IMR-90 (cell line): Measurements from ENCODE around the gene SERPINE2. TPM values are rescaled to one million over a fixed set of nuclear protein-coding genes. Genes with fewer than 3 reads are reported as not detected.

ENCODE experiments used
- ATAC-seq: fragments of 200-7000 bp; cut with Tn5 transposase; 2 replicates; pipeline ENCODE4 v1.9.1; 2020; ENCODE audit warnings: low read depth, mild to moderate bottlenecking, moderate library complexity
- BruUV-seq: library from RNA; stranded (reverse); fragments of 400-500 nt; replicated peaks from 2 replicates; lab custom pipeline; 2021; lab: Mats Ljungman, UMichigan
- CTCF ChIA-PET: fragments of 300-600 bp; formaldehyde crosslinking; extraction: SDS; loops from one replicate; lab custom pipeline; 2021; ENCODE audit warnings: antibody characterized with exemption; lab: Yijun Ruan, JAX
- POLR2A ChIA-PET: fragments of 300-600 bp; sonication (Branson Sonifier 250); formaldehyde crosslinking; loops from one replicate; lab custom pipeline; 2022; ENCODE audit warnings: antibody characterized with exemption; ENCODE audit not compliant: unreplicated experiment; lab: Charles Lee
- DNase-seq: peaks from one replicate; pipeline ENCODE4 v3.0.0; 2013
- H2AFZ ChIP-seq: replicated peaks from 2 replicates; pipeline ENCODE3; 2013; ENCODE audit warnings: low read length, mild to moderate bottlenecking; ENCODE audit not compliant: poor library complexity
- H2AK5ac ChIP-seq: 2 replicates; pipeline ENCODE4 v1.6.1; 2013; ENCODE audit warnings: low read depth, low read length, inconsistent platforms
- H2AK9ac ChIP-seq: replicated peaks from 2 replicates; pipeline ENCODE3; 2013; ENCODE audit warnings: mild to moderate bottlenecking, low read depth, low read length, moderate library complexity; ENCODE audit not compliant: poor library complexity
- H2BK120ac ChIP-seq: 2 replicates; pipeline ENCODE4 v1.6.1; 2013; ENCODE audit warnings: low read depth, low read length, inconsistent platforms
- H2BK15ac ChIP-seq: 3 replicates; pipeline ENCODE4 v1.6.1; 2013; ENCODE audit warnings: low read depth, low read length, inconsistent platforms
- H2BK20ac ChIP-seq: 2 replicates; pipeline ENCODE4 v1.6.1; 2013; ENCODE audit warnings: low read depth, mild to moderate bottlenecking, inconsistent platforms, low read length, moderate library complexity
- H2BK5ac ChIP-seq: 2 replicates; pipeline ENCODE4 v1.6.1; 2013; ENCODE audit warnings: mild to moderate bottlenecking, low read depth, low read length, inconsistent platforms; ENCODE audit not compliant: poor library complexity, severe bottlenecking
- H3K14ac ChIP-seq: replicated peaks from 2 replicates; pipeline ENCODE4 v1.6.1; 2013; ENCODE audit warnings: low read depth, low read length, inconsistent platforms
- H3K18ac ChIP-seq: 2 replicates; pipeline ENCODE4 v1.6.1; 2013; ENCODE audit warnings: low read depth, low read length, control low read depth
- H3K23ac ChIP-seq: 2 replicates; pipeline ENCODE4 v1.6.1; 2013; ENCODE audit warnings: low read depth, low read length, inconsistent platforms
- H3K27ac ChIP-seq: 2 replicates; pipeline ENCODE4 v1.5.1; 2013; ENCODE audit warnings: mild to moderate bottlenecking, control low read depth, low read length; ENCODE audit not compliant: insufficient read depth
- H3K27me3 ChIP-seq: 2 replicates; pipeline ENCODE4 v1.6.1; 2013; ENCODE audit warnings: low read length; ENCODE audit not compliant: control insufficient read depth, insufficient read depth
- H3K36me3 ChIP-seq: 2 replicates; pipeline ENCODE4 v1.6.1; 2013; ENCODE audit warnings: low read length, mixed read lengths; ENCODE audit not compliant: control insufficient read depth, insufficient read depth
- H3K4ac ChIP-seq: 2 replicates; pipeline ENCODE4 v1.6.1; 2013; ENCODE audit warnings: low read depth, low read length, inconsistent platforms
- H3K4me1 ChIP-seq: 2 replicates; pipeline ENCODE4 v1.6.1; 2013; ENCODE audit warnings: low read length, mixed read lengths; ENCODE audit not compliant: control insufficient read depth, insufficient read depth
- H3K4me2 ChIP-seq: 2 replicates; pipeline ENCODE4 v1.6.1; 2013; ENCODE audit warnings: low read depth, mild to moderate bottlenecking, control low read depth, low read length, moderate library complexity
- H3K4me3 ChIP-seq: 2 replicates; pipeline ENCODE4 v1.5.1; 2013; ENCODE audit warnings: low read depth, mild to moderate bottlenecking, control low read depth, low read length, moderate library complexity; ENCODE audit not compliant: insufficient read depth
- H3K56ac ChIP-seq: 2 replicates; pipeline ENCODE4 v1.6.1; 2013; ENCODE audit warnings: low read length, inconsistent platforms; ENCODE audit not compliant: insufficient read depth; ENCODE audit errors: extremely low read depth
- H3K79me1 ChIP-seq, 2 experiments: 2 replicates each; pipeline ENCODE4 v1.6.1; 2013; ENCODE audit warnings: low read length in 2 of 2, inconsistent platforms in 1 of 2, low read depth in 1 of 2
- H3K9ac ChIP-seq: 2 replicates; pipeline ENCODE4 v1.6.1; 2013; ENCODE audit warnings: low read depth, low read length, control low read depth
- H3K9me1 ChIP-seq: 2 replicates; pipeline ENCODE4 v1.6.1; 2013; ENCODE audit warnings: low read length, inconsistent platforms; ENCODE audit not compliant: insufficient read depth
- H3K9me3 ChIP-seq: 2 replicates; pipeline ENCODE4 v1.6.1; 2013; ENCODE audit warnings: low read length; ENCODE audit not compliant: control insufficient read depth, insufficient read depth
- H4K20me1 ChIP-seq: 2 replicates; pipeline ENCODE4 v1.6.1; 2013; ENCODE audit warnings: low read length, inconsistent platforms; ENCODE audit not compliant: insufficient read depth
- H4K5ac ChIP-seq: 2 replicates; pipeline ENCODE4 v1.6.1; 2013; ENCODE audit warnings: mild to moderate bottlenecking, low read depth, low read length, control low read depth
- H4K8ac ChIP-seq, 2 experiments: 2 replicates each; pipeline ENCODE4 v1.6.1; 2013; ENCODE audit warnings: low read depth in 2 of 2, low read length in 2 of 2, control low read depth in 1 of 2, inconsistent platforms in 1 of 2
- H4K91ac ChIP-seq: 2 replicates; pipeline ENCODE4 v1.6.1; 2013; ENCODE audit warnings: low read depth, low read length, inconsistent platforms; ENCODE audit not compliant: insufficient read depth
- BHLHE40 ChIP-seq: fragments of 150-350 bp; IDR thresholded peaks from 2 replicates; pipeline ENCODE4 v1.6.1; 2016; ENCODE audit warnings: mild to moderate bottlenecking, low read depth, low read length
- CEBPB ChIP-seq: IDR thresholded peaks from 2 replicates; pipeline ENCODE4 v1.6.1; 2012; ENCODE audit warnings: low read depth, low read length, improper control_type of control experiment
- CHD1 ChIP-seq: IDR thresholded peaks from 2 replicates; pipeline ENCODE4 v1.6.1; 2012; ENCODE audit warnings: low read depth, low read length, improper control_type of control experiment
- FOS ChIP-seq: fragments of 150-350 bp; IDR thresholded peaks from 2 replicates; pipeline ENCODE4 v1.6.1; 2016; ENCODE audit warnings: low read depth, low read length
- MAFK ChIP-seq: IDR thresholded peaks from 2 replicates; pipeline ENCODE4 v1.6.1; 2012; ENCODE audit warnings: low read depth, low read length, improper control_type of control experiment
- MAZ ChIP-seq: IDR thresholded peaks from 2 replicates; pipeline ENCODE4 v1.6.1; 2012; ENCODE audit warnings: low read depth, mild to moderate bottlenecking, low read length, improper control_type of control experiment, moderate library complexity, borderline replicate concordance
- MXI1 ChIP-seq: IDR thresholded peaks from 2 replicates; pipeline ENCODE4 v1.6.1; 2012; ENCODE audit warnings: low read depth, mild to moderate bottlenecking, low read length, moderate library complexity, borderline replicate concordance
- NFE2L2 ChIP-seq: fragments of 150-350 bp; IDR thresholded peaks from 2 replicates; pipeline ENCODE4 v1.6.1; 2016; ENCODE audit warnings: low read depth, mild to moderate bottlenecking, low read length
- POLR2A ChIP-seq: IDR thresholded peaks from 2 replicates; pipeline ENCODE4 v1.6.1; 2012; ENCODE audit warnings: mild to moderate bottlenecking, low read depth, low read length
- RAD21 ChIP-seq: IDR thresholded peaks from 2 replicates; pipeline ENCODE4 v1.6.1; 2012; ENCODE audit warnings: low read length, improper control_type of control experiment
- RCOR1 ChIP-seq: IDR thresholded peaks from 2 replicates; pipeline ENCODE4 v1.6.1; 2012; ENCODE audit warnings: mild to moderate bottlenecking, low read length, improper control_type of control experiment; ENCODE audit not compliant: insufficient replicate concordance
- RFX5 ChIP-seq: IDR thresholded peaks from 2 replicates; pipeline ENCODE4 v1.8.0; 2012; ENCODE audit warnings: low read depth, mild to moderate bottlenecking, low read length, moderate library complexity
- SMC3 ChIP-seq: fragments of 150-350 bp; IDR thresholded peaks from 2 replicates; pipeline ENCODE4 v1.6.1; 2016; ENCODE audit warnings: low read depth, mild to moderate bottlenecking, antibody characterized with exemption, low read length, moderate library complexity
- USF2 ChIP-seq: fragments of 150-350 bp; IDR thresholded peaks from 2 replicates; pipeline ENCODE4 v1.6.1; 2017; ENCODE audit warnings: mild to moderate bottlenecking, antibody characterized with exemption, low read length, low read depth
- WGBS, 2 experiments: methylation state at CpG; one replicate each; pipeline versions ENCODE4 v1.1.5 to v1.1.7; 2013; ENCODE audit warnings: missing lambda C conversion rate in 2 of 2; ENCODE audit not compliant: insufficient read length in 1 of 2; ENCODE audit errors: extremely low coverage in 2 of 2; 5-methylcytosine and 5-hydroxymethylcytosine counted together
- dilution Hi-C: fragments of 300-500 bp; cut with HindIII; formaldehyde crosslinking; loops from one replicate; pipeline ENCODE4 v1.14.3; 2018; ENCODE audit warnings: low sequenced_read_pairs; ENCODE audit not compliant: unreplicated experiment
- in situ Hi-C: fragments of 300-500 bp; cut with MboI; formaldehyde crosslinking; loops from 3 replicates; pipeline ENCODE4 v1.14.3; 2019; ENCODE audit warnings: low sequenced_read_pairs, inconsistent platforms, mixed read lengths
- intact Hi-C: fragments of 100-400 bp; cut with micrococcal nuclease; formaldehyde crosslinking; loops from 2 replicates; pipeline ENCODE4 v1.10.0; 2022
- polyA plus RNA-seq, 3 experiments: library from polyadenylated mRNA; depleted of rRNA; stranded (reverse); fragments of >200 nt; gene quantifications; 2 replicates each; pipeline ENCODE4 v1.2.3, GENCODE V29; 2012; ENCODE audit warnings: low replicate concordance in 1 of 3
- total RNA-seq: library from RNA; depleted of rRNA; stranded (reverse); fragments of >200 nt; gene quantifications from 2 replicates; pipeline ENCODE4 v1.2.3, GENCODE V29; 2012
- TF ChIP-seq, protein P1 (sequence below): conservative IDR thresholded peaks from 2 replicates; pipeline ENCODE4 v1.5.1; 2012; ENCODE audit warnings: mild to moderate bottlenecking, low read depth, low read length, improper control_type of control experiment
- TF ChIP-seq, protein P2 (sequence below): fragments of 150-350 bp; IDR thresholded peaks from 2 replicates; pipeline ENCODE4 v1.6.1; 2016; ENCODE audit warnings: low read depth, mild to moderate bottlenecking, low read length, moderate library complexity, borderline replicate concordance

SERPINE2 gene
- total and polyA plus RNA-seq, 2 of the 4 experiments (the other 2 are of a cell fraction): 24.0 to 62.7 TPM

DNA sequence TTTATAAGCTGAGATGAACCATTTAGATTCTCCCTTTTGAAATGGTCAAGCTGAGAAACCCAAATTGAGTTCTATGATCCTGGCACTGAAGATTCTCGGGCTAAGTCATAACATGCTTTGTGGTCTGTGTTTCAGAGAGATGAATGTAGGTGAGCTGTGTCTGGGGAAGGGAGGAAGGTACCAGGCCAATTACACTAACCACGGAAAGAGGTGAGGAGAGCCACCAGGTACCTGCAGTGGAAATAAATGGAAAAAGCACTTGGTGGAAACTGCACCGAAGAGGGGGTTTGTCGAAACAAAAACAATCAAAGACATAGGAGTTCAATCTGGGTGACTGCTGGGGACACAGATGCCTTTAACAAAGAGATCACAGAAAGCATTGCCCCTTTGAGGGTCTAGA lies 82.8 kb downstream of the SERPINE2 start:
- Histone ChIP-seq H2AK9ac (peak overlapping the region; percentile 51), H3K36me3 (peaks cover 5% of the 10 kb centered on the region), H2AK5ac (peak overlapping the region; percentile 78; the same call in 1 of the 2 replicates), H3K4ac (peak overlapping the region; percentile 39), H3K27me3 (no peaks in the 10 kb centered on the region), H2AFZ (peak overlapping the region; percentile 61), H3K4me3 (no peak overlapping the region), H4K5ac (peak overlapping the region; percentile 57), H3K18ac (no peak overlapping the region), H3K9me3 (no peaks in the 10 kb centered on the region), H3K4me2 (no peak overlapping the region), H3K79me1 (peaks cover 8 to 21% of the 10 kb centered on the region in 2 experiments), H2BK15ac (no peak overlapping the region), H3K27ac (no peak overlapping the region), H3K14ac (no peak overlapping the region; the same call in 1 of the 2 replicates), H2BK5ac (no peak overlapping the region), H4K20me1 (peaks cover 4% of the 10 kb centered on the region; the same call in 1 of the 2 replicates), H3K9me1 (peaks cover 3% of the 10 kb centered on the region; the same call in 1 of the 2 replicates), H2BK20ac (peak overlapping the region; percentile 39; the same call in 1 of the 2 replicates), H4K8ac (peak overlapping the region; percentile 43 to 67; a peak in 2 of 4 replicates), H3K56ac (peak overlapping the region; percentile 20; the same call in 1 of the 2 replicates), H3K23ac (peak overlapping the region; percentile 84), H3K4me1 (peaks cover 5% of the 10 kb centered on the region; the same call in 1 of the 2 replicates), H2BK120ac (no peak overlapping the region), H3K9ac (no peak overlapping the region), H4K91ac (no peak overlapping the region)
- dilution Hi-C loops: no loop called here
- WGBS, 2 experiments: 100% methylated on average over 1 of the region's 4 CpGs; no CpG with 5 or more reads in 1 of the 2 experiments
- no TSS peak for BruUV-seq
- TF ChIP-seq, protein P1, sequence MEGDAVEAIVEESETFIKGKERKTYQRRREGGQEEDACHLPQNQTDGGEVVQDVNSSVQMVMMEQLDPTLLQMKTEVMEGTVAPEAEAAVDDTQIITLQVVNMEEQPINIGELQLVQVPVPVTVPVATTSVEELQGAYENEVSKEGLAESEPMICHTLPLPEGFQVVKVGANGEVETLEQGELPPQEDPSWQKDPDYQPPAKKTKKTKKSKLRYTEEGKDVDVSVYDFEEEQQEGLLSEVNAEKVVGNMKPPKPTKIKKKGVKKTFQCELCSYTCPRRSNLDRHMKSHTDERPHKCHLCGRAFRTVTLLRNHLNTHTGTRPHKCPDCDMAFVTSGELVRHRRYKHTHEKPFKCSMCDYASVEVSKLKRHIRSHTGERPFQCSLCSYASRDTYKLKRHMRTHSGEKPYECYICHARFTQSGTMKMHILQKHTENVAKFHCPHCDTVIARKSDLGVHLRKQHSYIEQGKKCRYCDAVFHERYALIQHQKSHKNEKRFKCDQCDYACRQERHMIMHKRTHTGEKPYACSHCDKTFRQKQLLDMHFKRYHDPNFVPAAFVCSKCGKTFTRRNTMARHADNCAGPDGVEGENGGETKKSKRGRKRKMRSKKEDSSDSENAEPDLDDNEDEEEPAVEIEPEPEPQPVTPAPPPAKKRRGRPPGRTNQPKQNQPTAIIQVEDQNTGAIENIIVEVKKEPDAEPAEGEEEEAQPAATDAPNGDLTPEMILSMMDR: no peak
- TF ChIP-seq MAFK (no peak), MXI1 (no peak), RCOR1 (no peak), POLR2A (no peak), NFE2L2 (no peak), SMC3 (no peak), BHLHE40 (no peak), RFX5 (no peak), FOS (no peak), MAZ (no peak), CEBPB (no peak), RAD21 (no peak), USF2 (no peak), CHD1 (no peak)
- TF ChIP-seq, protein P2, sequence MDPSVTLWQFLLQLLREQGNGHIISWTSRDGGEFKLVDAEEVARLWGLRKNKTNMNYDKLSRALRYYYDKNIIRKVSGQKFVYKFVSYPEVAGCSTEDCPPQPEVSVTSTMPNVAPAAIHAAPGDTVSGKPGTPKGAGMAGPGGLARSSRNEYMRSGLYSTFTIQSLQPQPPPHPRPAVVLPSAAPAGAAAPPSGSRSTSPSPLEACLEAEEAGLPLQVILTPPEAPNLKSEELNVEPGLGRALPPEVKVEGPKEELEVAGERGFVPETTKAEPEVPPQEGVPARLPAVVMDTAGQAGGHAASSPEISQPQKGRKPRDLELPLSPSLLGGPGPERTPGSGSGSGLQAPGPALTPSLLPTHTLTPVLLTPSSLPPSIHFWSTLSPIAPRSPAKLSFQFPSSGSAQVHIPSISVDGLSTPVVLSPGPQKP: no peak
- ChIA-PET POLR2A (no interaction called here), CTCF (no interaction called here)
- in situ Hi-C loops: no loop called here
- ATAC-seq (no peak), DNase-seq (no peak)
- intact Hi-C loops: no loop called here
